SU-DHL-6 (cell line): ENCODE measurements around the gene PI4KA.

Source experiments
- H2AFZ ChIP-seq: fragments of 200-600 bp; sonication (generic); 2 replicates; pipeline ENCODE4 v1.6.1; 2014; ENCODE audit warnings: low read depth, mild to moderate bottlenecking, moderate library complexity, mixed read lengths, antibody characterized with exemption, low read length; ENCODE audit not compliant: severe bottlenecking
- H3F3A ChIP-seq: fragments of 200-600 bp; shearing (Covaris generic); 2 replicates; pipeline ENCODE4 v1.6.0; 2016; ENCODE audit warnings: antibody characterized with exemption, mild to moderate bottlenecking; ENCODE audit not compliant: insufficient read depth
- H3K27ac ChIP-seq: fragments of 200-600 bp; sonication (generic); 2 replicates; pipeline ENCODE4 v1.5.1; 2016; ENCODE audit warnings: low read depth, mild to moderate bottlenecking, low read length, moderate library complexity, mixed read lengths
- H3K27me3 ChIP-seq: fragments of 200-600 bp; sonication (generic), shearing (Covaris generic); 2 replicates; pipeline ENCODE4 v1.6.0; 2014; ENCODE audit warnings: mild to moderate bottlenecking, low read length
- H3K36me3 ChIP-seq: fragments of 200-600 bp; sonication (generic); 2 replicates; pipeline ENCODE4 v1.6.1; 2014; ENCODE audit warnings: mild to moderate bottlenecking, low read length, mixed read lengths
- H3K4me2 ChIP-seq: fragments of 300-600, 200-600 bp; shearing (Covaris generic), sonication (generic); 2 replicates; pipeline ENCODE4 v1.6.0; 2014; ENCODE audit warnings: low read length, low read depth, mild to moderate bottlenecking; ENCODE audit not compliant: poor library complexity, severe bottlenecking
- H3K4me3 ChIP-seq: fragments of 200-600 bp; sonication (generic); 2 replicates; pipeline ENCODE4 v1.5.1; 2014; ENCODE audit warnings: antibody characterized with exemption, low read length, mild to moderate bottlenecking, mixed read lengths; ENCODE audit not compliant: insufficient read depth, poor library complexity, severe bottlenecking
- H3K79me2 ChIP-seq: fragments of 200-600 bp; sonication (generic); 2 replicates; pipeline ENCODE4 v1.6.1; 2014; ENCODE audit warnings: mild to moderate bottlenecking, low read length, moderate library complexity; ENCODE audit not compliant: insufficient read depth
- H3K9ac ChIP-seq: fragments of 200-600 bp; sonication (generic); 2 replicates; pipeline ENCODE4 v1.7.0; 2014; ENCODE audit warnings: mild to moderate bottlenecking, low read length
- H3K9me2 ChIP-seq: fragments of 200-600 bp; sonication (generic); replicated peaks from 2 replicates; pipeline ENCODE4 v1.6.1; 2014; ENCODE audit warnings: low read length; ENCODE audit not compliant: insufficient read depth
- H3K9me3 ChIP-seq: fragments of 200-600 bp; sonication (generic); 2 replicates; pipeline ENCODE4 v1.6.1; 2014; ENCODE audit warnings: low read length, mixed read lengths; ENCODE audit not compliant: insufficient read depth
- H4K20me1 ChIP-seq: fragments of 200-600 bp; sonication (generic); 2 replicates; pipeline ENCODE4 v1.6.1; 2014; ENCODE audit warnings: low read depth, mild to moderate bottlenecking, antibody characterized with exemption, low read length, moderate library complexity, mixed read lengths
- EZH2phosphoT487 ChIP-seq: fragments of 200-600 bp; sonication (generic), shearing (Covaris generic); conservative IDR thresholded peaks from 2 replicates; pipeline ENCODE4 v1.6.1; 2018; ENCODE audit warnings: mild to moderate bottlenecking, antibody characterized with exemption, low read length, moderate library complexity, mixed read lengths
- TF ChIP-seq, protein P1 (sequence below): fragments of 200-600 bp; sonication (generic); IDR thresholded peaks from one replicate; pipeline ENCODE4 v1.5.1; 2017; ENCODE audit warnings: antibody characterized with exemption, mild to moderate bottlenecking, low read length, moderate library complexity; ENCODE audit not compliant: insufficient read depth, poor library complexity, severe bottlenecking

PI4KA gene

GRCh38 chr22:20819471-20819870 lies 39.1 kb downstream of the PI4KA start:
- H3K27ac ChIP-seq = no peak overlapping the region
- H3K9ac ChIP-seq = no peak overlapping the region
- TF ChIP-seq, protein P1, sequence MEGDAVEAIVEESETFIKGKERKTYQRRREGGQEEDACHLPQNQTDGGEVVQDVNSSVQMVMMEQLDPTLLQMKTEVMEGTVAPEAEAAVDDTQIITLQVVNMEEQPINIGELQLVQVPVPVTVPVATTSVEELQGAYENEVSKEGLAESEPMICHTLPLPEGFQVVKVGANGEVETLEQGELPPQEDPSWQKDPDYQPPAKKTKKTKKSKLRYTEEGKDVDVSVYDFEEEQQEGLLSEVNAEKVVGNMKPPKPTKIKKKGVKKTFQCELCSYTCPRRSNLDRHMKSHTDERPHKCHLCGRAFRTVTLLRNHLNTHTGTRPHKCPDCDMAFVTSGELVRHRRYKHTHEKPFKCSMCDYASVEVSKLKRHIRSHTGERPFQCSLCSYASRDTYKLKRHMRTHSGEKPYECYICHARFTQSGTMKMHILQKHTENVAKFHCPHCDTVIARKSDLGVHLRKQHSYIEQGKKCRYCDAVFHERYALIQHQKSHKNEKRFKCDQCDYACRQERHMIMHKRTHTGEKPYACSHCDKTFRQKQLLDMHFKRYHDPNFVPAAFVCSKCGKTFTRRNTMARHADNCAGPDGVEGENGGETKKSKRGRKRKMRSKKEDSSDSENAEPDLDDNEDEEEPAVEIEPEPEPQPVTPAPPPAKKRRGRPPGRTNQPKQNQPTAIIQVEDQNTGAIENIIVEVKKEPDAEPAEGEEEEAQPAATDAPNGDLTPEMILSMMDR = no peak
- no peak for TF ChIP-seq EZH2phosphoT487
- no peak overlapping the region for H3K4me3 ChIP-seq
- H3K79me2 ChIP-seq = no peaks in the 10 kb centered on the region
- H4K20me1 ChIP-seq = no peaks in the 10 kb centered on the region
- H2AFZ ChIP-seq = no peak overlapping the region
- no peak overlapping the region for H3K4me2 ChIP-seq
- no peaks in the 10 kb centered on the region for H3K36me3 ChIP-seq
- no peaks in the 10 kb centered on the region for H3F3A ChIP-seq
- H3K27me3 ChIP-seq = no peaks in the 10 kb centered on the region
- H3K9me2 ChIP-seq = no peaks in the 10 kb centered on the region
- H3K9me3 ChIP-seq = no peaks in the 10 kb centered on the region

GRCh38 chr22:20818471-20818870 lies 40.1 kb downstream of the PI4KA start:
- Histone ChIP-seq H3K9me3 (no peaks in the 10 kb centered on the region), H3K27ac (no peak overlapping the region), H3K9me2 (no peaks in the 10 kb centered on the region), H2AFZ (no peak overlapping the region), H3K79me2 (no peaks in the 10 kb centered on the region), H3F3A (no peaks in the 10 kb centered on the region), H3K36me3 (no peaks in the 10 kb centered on the region), H3K4me2 (no peak overlapping the region), H4K20me1 (no peaks in the 10 kb centered on the region), H3K4me3 (no peak overlapping the region), H3K9ac (no peak overlapping the region), H3K27me3 (no peaks in the 10 kb centered on the region)
- TF ChIP-seq, protein P1 = no peak
- TF ChIP-seq EZH2phosphoT487 = no peak

DNA sequence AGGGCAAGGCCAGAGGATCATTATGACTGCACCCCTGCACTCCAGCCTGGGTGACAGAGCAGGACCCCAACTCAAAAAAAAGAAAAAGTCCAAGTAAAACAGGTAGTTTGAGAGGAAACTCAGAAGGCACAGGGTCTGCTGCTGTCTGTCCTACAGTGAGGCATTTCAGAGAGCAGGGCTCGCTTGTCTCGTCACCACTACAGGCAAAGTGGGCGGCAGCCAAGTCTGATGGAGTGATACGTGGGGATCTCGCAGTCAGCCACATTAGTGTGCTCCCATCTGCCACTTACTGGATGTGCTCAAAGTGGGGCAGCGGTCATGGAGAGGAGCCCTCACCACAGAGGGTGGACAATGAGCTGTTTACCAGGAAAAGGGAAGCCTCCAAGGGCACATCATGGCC lies 42.1 kb downstream of the PI4KA start:
- no peaks in the 10 kb centered on the region for H3F3A ChIP-seq
- TF ChIP-seq, protein P1 = no peak
- no peak for TF ChIP-seq EZH2phosphoT487
- no peaks in the 10 kb centered on the region for H4K20me1 ChIP-seq
- H3K9me3 ChIP-seq = no peaks in the 10 kb centered on the region
- H3K4me2 ChIP-seq = no peak overlapping the region
- no peak overlapping the region for H2AFZ ChIP-seq
- no peaks in the 10 kb centered on the region for H3K27me3 ChIP-seq
- H3K9me2 ChIP-seq = no peaks in the 10 kb centered on the region
- no peak overlapping the region for H3K27ac ChIP-seq
- no peaks in the 10 kb centered on the region for H3K36me3 ChIP-seq
- H3K4me3 ChIP-seq = no peak overlapping the region
- H3K9ac ChIP-seq = no peak overlapping the region
- no peaks in the 10 kb centered on the region for H3K79me2 ChIP-seq

GRCh38 chr22:20815477-20816050 lies 43.0 kb downstream of the PI4KA start:
- Histone ChIP-seq H3K4me2 (no peak overlapping the region), H2AFZ (no peak overlapping the region), H3F3A (no peaks in the 10 kb centered on the region), H3K27ac (no peak overlapping the region), H3K9me2 (no peaks in the 10 kb centered on the region), H3K27me3 (no peaks in the 10 kb centered on the region), H3K79me2 (no peaks in the 10 kb centered on the region), H4K20me1 (no peaks in the 10 kb centered on the region), H3K36me3 (no peaks in the 10 kb centered on the region), H3K4me3 (no peak overlapping the region), H3K9ac (no peak overlapping the region), H3K9me3 (no peaks in the 10 kb centered on the region)
- TF ChIP-seq EZH2phosphoT487 = no peak
